ENCODE results near the gene NEXN.

Gene NEXN

GRCh38 chr1:77874804-77875445 lies 13.5 kb upstream of the NEXN start:
- no peak overlapping the region for H2BK120ac ChIP-seq (ENCODE audit: insufficient read depth, low read length, poor library complexity)
- no peak overlapping the region for H3K4ac ChIP-seq (ENCODE audit: low read depth, low read length)
- H4K12ac ChIP-seq (ENCODE audit: low read depth, low read length), result no peak overlapping the region
- no peak overlapping the region for H3K4me2 ChIP-seq (ENCODE audit: low read length)
- no peak overlapping the region for H3K27ac ChIP-seq (ENCODE audit: low read depth, low read length)
- no peak overlapping the region for H3K23ac ChIP-seq (ENCODE audit: low read length)
- H2BK12ac ChIP-seq (ENCODE audit: low read length), result no peak overlapping the region
- no peak overlapping the region for H2AK5ac ChIP-seq (ENCODE audit: low read length)
- H3K4me1 ChIP-seq (ENCODE audit: control insufficient read depth in 1 of 2, insufficient read depth in 2 of 2, low read length in 2 of 2), result no peaks in the 10 kb centered on the region
- H4K8ac ChIP-seq (ENCODE audit: low read depth, low read length), result no peak overlapping the region
- no peak overlapping the region for H2AFZ ChIP-seq (ENCODE audit: insufficient read depth, low read length, poor library complexity)
- no peaks in the 10 kb centered on the region for H3K79me2 ChIP-seq (ENCODE audit: control insufficient read depth, insufficient read depth, low read length, poor library complexity)
- H3K9ac ChIP-seq (ENCODE audit: low read length), result no peak overlapping the region
- no peaks in the 10 kb centered on the region for H3K36me3 ChIP-seq (ENCODE audit: control insufficient read depth in 1 of 2, insufficient read depth in 2 of 2, low read length in 2 of 2)
- no peaks in the 10 kb centered on the region for H3K9me3 ChIP-seq (ENCODE audit: insufficient read depth, low read depth, low read length)
- no peaks in the 10 kb centered on the region for H3K79me1 ChIP-seq (ENCODE audit: low read length)
- H4K91ac ChIP-seq (ENCODE audit: low read depth, low read length), result no peak overlapping the region
- peak; percentile 78 to 95 for DNase-seq
- H2BK5ac ChIP-seq (ENCODE audit: low read depth, low read length, poor library complexity), result no peak overlapping the region
- H3K18ac ChIP-seq (ENCODE audit: low read length), result no peak overlapping the region
- H3K14ac ChIP-seq (ENCODE audit: low read length), result no peak overlapping the region
- WGBS (ENCODE audit: extremely low coverage, insufficient coverage, insufficient read length), result no CpG with 5 or more reads among the region's 4 CpGs
- no peaks in the 10 kb centered on the region for H3K27me3 ChIP-seq (ENCODE audit: insufficient read depth, low read length)
- no peak overlapping the region for H3K4me3 ChIP-seq (ENCODE audit: low read depth, low read length)

GRCh38 chr1:77876884-77877283 lies 11.5 kb upstream of the NEXN start:
- no peaks in the 10 kb centered on the region for H3K36me3 ChIP-seq (ENCODE audit: control insufficient read depth in 1 of 2, insufficient read depth in 2 of 2, low read length in 2 of 2)
- H3K4ac ChIP-seq (ENCODE audit: low read depth, low read length), result no peak overlapping the region
- H2AK5ac ChIP-seq (ENCODE audit: low read length), result no peak overlapping the region
- H3K4me1 ChIP-seq (ENCODE audit: control insufficient read depth in 1 of 2, insufficient read depth in 2 of 2, low read length in 2 of 2), result no peaks in the 10 kb centered on the region
- no peak overlapping the region for H3K4me3 ChIP-seq (ENCODE audit: low read depth, low read length)
- no peaks in the 10 kb centered on the region for H3K9me3 ChIP-seq (ENCODE audit: insufficient read depth, low read depth, low read length)
- no peak overlapping the region for H3K23ac ChIP-seq (ENCODE audit: low read length)
- no CpG with 5 or more reads among the region's 4 CpGs for WGBS (ENCODE audit: extremely low coverage, insufficient coverage, insufficient read length)
- H2BK120ac ChIP-seq (ENCODE audit: insufficient read depth, low read length, poor library complexity), result no peak overlapping the region
- no peak overlapping the region for H3K9ac ChIP-seq (ENCODE audit: low read length)
- no peak overlapping the region for H4K12ac ChIP-seq (ENCODE audit: low read depth, low read length)
- no peak overlapping the region for H4K8ac ChIP-seq (ENCODE audit: low read depth, low read length)
- H2BK5ac ChIP-seq (ENCODE audit: low read depth, low read length, poor library complexity), result no peak overlapping the region
- no peak overlapping the region for H4K91ac ChIP-seq (ENCODE audit: low read depth, low read length)
- DNase-seq, result peak; percentile 20 to 60
- no peak overlapping the region for H3K14ac ChIP-seq (ENCODE audit: low read length)
- no peak overlapping the region for H3K18ac ChIP-seq (ENCODE audit: low read length)
- H3K4me2 ChIP-seq (ENCODE audit: low read length), result no peak overlapping the region
- H3K27me3 ChIP-seq (ENCODE audit: insufficient read depth, low read length), result no peaks in the 10 kb centered on the region
- no peaks in the 10 kb centered on the region for H3K79me2 ChIP-seq (ENCODE audit: control insufficient read depth, insufficient read depth, low read length, poor library complexity)
- H3K79me1 ChIP-seq (ENCODE audit: low read length), result no peaks in the 10 kb centered on the region
- H2AFZ ChIP-seq (ENCODE audit: insufficient read depth, low read length, poor library complexity), result no peak overlapping the region
- H2BK12ac ChIP-seq (ENCODE audit: low read length), result no peak overlapping the region
- H3K27ac ChIP-seq (ENCODE audit: low read depth, low read length), result no peak overlapping the region

GRCh38 chr1:77881061-77881460 lies 7.4 kb upstream of the NEXN start:
- Histone ChIP-seq H3K27ac (ENCODE audit: low read depth, low read length) (no peak overlapping the region), H3K4ac (ENCODE audit: low read depth, low read length) (no peak overlapping the region), H2AK5ac (ENCODE audit: low read length) (no peak overlapping the region), H3K18ac (ENCODE audit: low read length) (no peak overlapping the region), H3K36me3 (ENCODE audit: control insufficient read depth in 1 of 2, insufficient read depth in 2 of 2, low read length in 2 of 2) (no peaks in the 10 kb centered on the region), H3K4me3 (ENCODE audit: low read depth, low read length) (no peak overlapping the region), H3K9ac (ENCODE audit: low read length) (no peak overlapping the region), H4K12ac (ENCODE audit: low read depth, low read length) (no peak overlapping the region), H3K9me3 (ENCODE audit: insufficient read depth, low read depth, low read length) (no peaks in the 10 kb centered on the region), H3K79me2 (ENCODE audit: control insufficient read depth, insufficient read depth, low read length, poor library complexity) (no peaks in the 10 kb centered on the region), H2BK120ac (ENCODE audit: insufficient read depth, low read length, poor library complexity) (no peak overlapping the region), H2BK12ac (ENCODE audit: low read length) (no peak overlapping the region), H2AFZ (ENCODE audit: insufficient read depth, low read length, poor library complexity) (no peak overlapping the region), H3K79me1 (ENCODE audit: low read length) (no peaks in the 10 kb centered on the region), H3K4me1 (ENCODE audit: control insufficient read depth in 1 of 2, insufficient read depth in 2 of 2, low read length in 2 of 2) (no peaks in the 10 kb centered on the region), H2BK5ac (ENCODE audit: low read depth, low read length, poor library complexity) (no peak overlapping the region), H3K27me3 (ENCODE audit: insufficient read depth, low read length) (no peaks in the 10 kb centered on the region), H4K91ac (ENCODE audit: low read depth, low read length) (no peak overlapping the region), H3K4me2 (ENCODE audit: low read length) (no peak overlapping the region), H4K8ac (ENCODE audit: low read depth, low read length) (no peak overlapping the region), H3K23ac (ENCODE audit: low read length) (no peak overlapping the region), H3K14ac (ENCODE audit: low read length) (no peak overlapping the region)
- WGBS (ENCODE audit: extremely low coverage, insufficient coverage, insufficient read length), result no CpG with 5 or more reads among the region's 1 CpG
- no peak for DNase-seq

- Histone ChIP-seq H2AK5ac (ENCODE audit: low read length) (no peak overlapping the region), H3K9me3 (ENCODE audit: insufficient read depth, low read depth, low read length) (no peaks in the 10 kb centered on the region), H3K27me3 (ENCODE audit: insufficient read depth, low read length) (no peaks in the 10 kb centered on the region), H3K18ac (ENCODE audit: low read length) (no peak overlapping the region), H3K9ac (ENCODE audit: low read length) (no peak overlapping the region), H3K4me3 (ENCODE audit: low read depth, low read length) (no peak overlapping the region), H3K36me3 (ENCODE audit: control insufficient read depth in 1 of 2, insufficient read depth in 2 of 2, low read length in 2 of 2) (no peaks in the 10 kb centered on the region), H3K4me1 (ENCODE audit: control insufficient read depth in 1 of 2, insufficient read depth in 2 of 2, low read length in 2 of 2) (no peaks in the 10 kb centered on the region), H2BK120ac (ENCODE audit: insufficient read depth, low read length, poor library complexity) (no peak overlapping the region), H3K4ac (ENCODE audit: low read depth, low read length) (no peak overlapping the region), H3K14ac (ENCODE audit: low read length) (no peak overlapping the region), H3K23ac (ENCODE audit: low read length) (no peak overlapping the region), H2AFZ (ENCODE audit: insufficient read depth, low read length, poor library complexity) (no peak overlapping the region), H2BK12ac (ENCODE audit: low read length) (no peak overlapping the region), H3K79me1 (ENCODE audit: low read length) (no peaks in the 10 kb centered on the region), H3K27ac (ENCODE audit: low read depth, low read length) (no peak overlapping the region), H3K4me2 (ENCODE audit: low read length) (no peak overlapping the region), H3K79me2 (ENCODE audit: control insufficient read depth, insufficient read depth, low read length, poor library complexity) (no peaks in the 10 kb centered on the region), H4K8ac (ENCODE audit: low read depth, low read length) (no peak overlapping the region), H4K12ac (ENCODE audit: low read depth, low read length) (no peak overlapping the region), H4K91ac (ENCODE audit: low read depth, low read length) (no peak overlapping the region), H2BK5ac (ENCODE audit: low read depth, low read length, poor library complexity) (no peak overlapping the region)
- DNase-seq, result no peak
- WGBS (ENCODE audit: extremely low coverage, insufficient coverage, insufficient read length), result no CpG with 5 or more reads among the region's 2 CpGs
These were observed 6.0 kb upstream of the NEXN start for GRCh38 chr1:77882411-77882810.
